ENCODE results near the gene MLXIPL.
"Not testable (repeated sequence)": the region's sequence is repeated elsewhere in the genome, so short reads cannot be mapped to it uniquely, and the experiment has no call there.

Gene MLXIPL

GRCh38 chr7:73623798-73624668 is at the start of gene MLXIPL:
Gene MLXIPL (minus strand): TSS chr7:73624522. CDS start chr7:73624492, 30 bp downstream.
- peak; percentile 3 for DNase-seq

GRCh38 chr7:73671857-73672445 is 47.6 kb upstream of the MLXIPL start:
- no peak for DNase-seq

- no peak for DNase-seq
Observed at GRCh38 chr7:73671322-73671661, 47.0 kb upstream of the MLXIPL start.

- no peak for DNase-seq
Observed at GRCh38 chr7:73669858-73670385, 45.6 kb upstream of the MLXIPL start.

GRCh38 chr7:73669288-73669701 is 45.0 kb upstream of the MLXIPL start:
- no peak for DNase-seq

GRCh38 chr7:73668886-73669230 is 44.5 kb upstream of the MLXIPL start:
- DNase-seq, result no peak

- DNase-seq, result no peak
Observed at GRCh38 chr7:73668103-73668885, 44.0 kb upstream of the MLXIPL start.

- peak; percentile 38 for DNase-seq
Observed at GRCh38 chr7:73667344-73668102, 43.2 kb upstream of the MLXIPL start, which contains the start of gene VPS37D. Gene VPS37D (plus strand): TSS chr7:73667831. CDS start chr7:73667959, 128 bp downstream.

- DNase-seq, result no peak
Observed at GRCh38 chr7:73663033-73663432, 38.7 kb upstream of the MLXIPL start.

- not testable (repeated sequence) for DNase-seq
Observed at GRCh38 chr7:73660594-73660993, 36.3 kb upstream of the MLXIPL start.

GRCh38 chr7:73659983-73660382 is 35.7 kb upstream of the MLXIPL start:
- DNase-seq, result no peak

- DNase-seq, result not testable (repeated sequence)
Observed at GRCh38 chr7:73655309-73655708, 31.0 kb upstream of the MLXIPL start.

- no peak for DNase-seq
Observed at GRCh38 chr7:73652541-73652949, 28.2 kb upstream of the MLXIPL start.

GRCh38 chr7:73650524-73650923 is 26.2 kb upstream of the MLXIPL start:
- no peak for DNase-seq

- DNase-seq, result no peak
Observed at GRCh38 chr7:73649576-73649975, 25.3 kb upstream of the MLXIPL start.

- no peak for DNase-seq
Observed at GRCh38 chr7:73648593-73649332, 24.4 kb upstream of the MLXIPL start.

GRCh38 chr7:73647725-73648592 is 23.6 kb upstream of the MLXIPL start:
- no peak for DNase-seq

- DNase-seq, result no peak
Observed at GRCh38 chr7:73646785-73647724, 22.7 kb upstream of the MLXIPL start.

- DNase-seq, result no peak
Observed at GRCh38 chr7:73645643-73646174, 21.4 kb upstream of the MLXIPL start.
